ENCODE data around the gene GALNS. TPM values are rescaled to one million over a fixed set of nuclear protein-coding genes. Genes with fewer than 3 reads are reported as not detected.
"Not testable (repeated sequence)": the region's sequence is repeated elsewhere in the genome, so short reads cannot be mapped to it uniquely, and the experiment has no call there.

Gene GALNS
- polyA plus RNA-seq, 1 experiment: 11.6 TPM

DNA sequence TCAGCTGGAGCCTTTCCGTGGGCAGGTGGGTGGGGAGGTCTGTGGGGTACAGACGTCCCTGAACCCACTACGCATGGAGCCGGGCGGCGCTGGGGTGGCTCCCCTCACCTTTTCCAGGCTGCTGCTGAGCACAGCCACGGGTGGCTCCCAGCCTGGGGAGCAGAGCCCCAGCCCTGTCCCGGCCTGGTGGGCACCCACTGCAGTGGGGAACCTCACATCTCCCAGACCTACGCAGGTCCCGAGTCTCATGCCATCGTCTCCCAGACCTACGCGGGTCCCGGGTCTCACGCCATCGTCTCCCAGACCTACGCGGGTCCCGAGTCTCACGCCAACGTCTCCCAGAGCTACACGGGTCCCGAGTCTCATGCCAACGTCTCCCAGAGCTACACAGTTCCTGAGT lies 28.0 kb downstream of the GALNS start:
- TF ChIP-seq, protein P1, sequence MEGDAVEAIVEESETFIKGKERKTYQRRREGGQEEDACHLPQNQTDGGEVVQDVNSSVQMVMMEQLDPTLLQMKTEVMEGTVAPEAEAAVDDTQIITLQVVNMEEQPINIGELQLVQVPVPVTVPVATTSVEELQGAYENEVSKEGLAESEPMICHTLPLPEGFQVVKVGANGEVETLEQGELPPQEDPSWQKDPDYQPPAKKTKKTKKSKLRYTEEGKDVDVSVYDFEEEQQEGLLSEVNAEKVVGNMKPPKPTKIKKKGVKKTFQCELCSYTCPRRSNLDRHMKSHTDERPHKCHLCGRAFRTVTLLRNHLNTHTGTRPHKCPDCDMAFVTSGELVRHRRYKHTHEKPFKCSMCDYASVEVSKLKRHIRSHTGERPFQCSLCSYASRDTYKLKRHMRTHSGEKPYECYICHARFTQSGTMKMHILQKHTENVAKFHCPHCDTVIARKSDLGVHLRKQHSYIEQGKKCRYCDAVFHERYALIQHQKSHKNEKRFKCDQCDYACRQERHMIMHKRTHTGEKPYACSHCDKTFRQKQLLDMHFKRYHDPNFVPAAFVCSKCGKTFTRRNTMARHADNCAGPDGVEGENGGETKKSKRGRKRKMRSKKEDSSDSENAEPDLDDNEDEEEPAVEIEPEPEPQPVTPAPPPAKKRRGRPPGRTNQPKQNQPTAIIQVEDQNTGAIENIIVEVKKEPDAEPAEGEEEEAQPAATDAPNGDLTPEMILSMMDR (IDR thresholded peaks at IDR 0.05; ENCODE audit: low read depth, low read length): no peak
- ChIA-PET POLR2A (no interaction called here), CTCF (interaction anchor here (1.1 kb wide), 1 partner anchor 9 kb away, joined by 3 read pairs; no protein-coding TSS in a partner anchor)

DNA sequence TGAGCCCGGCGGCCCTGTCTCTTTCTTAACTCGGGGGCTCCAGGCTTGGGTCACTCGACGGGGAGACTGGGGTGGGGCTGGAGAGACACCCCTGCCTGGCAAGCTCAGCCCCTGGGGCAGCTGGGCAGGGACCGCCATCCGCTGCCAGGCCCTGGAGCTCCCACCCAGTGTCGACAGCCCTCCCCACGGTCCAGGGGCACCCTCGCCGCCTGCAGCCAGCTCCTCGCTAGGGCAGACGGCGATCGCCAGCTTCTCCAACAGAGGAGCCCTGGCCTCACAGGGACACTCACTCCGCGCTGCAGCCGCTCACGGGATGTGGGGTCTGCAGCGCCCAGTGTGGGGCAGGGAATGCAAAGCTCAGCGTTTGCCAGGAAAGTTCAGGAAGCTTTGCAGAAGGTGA lies 29.0 kb downstream of the GALNS start:
- Histone ChIP-seq H3K27ac (ENCODE audit: low read depth, low read length) (no peak overlapping the region), H3K4me3 (ENCODE audit: low read depth, low read length) (no peak overlapping the region), H3K27me3 (ENCODE audit: control insufficient read depth, insufficient read depth, low read length) (no peaks in the 10 kb centered on the region), H3K9me3 (ENCODE audit: control insufficient read depth, insufficient read depth, low read length) (no peaks in the 10 kb centered on the region)
- ChIA-PET CTCF (no interaction called here), POLR2A (no interaction called here)
- TF ChIP-seq, protein P1 (IDR thresholded peaks at IDR 0.05; ENCODE audit: low read depth, low read length): no peak
- DNase-seq (ENCODE audit: low read depth, low spot score): no peak

More for the DNA sequence above, 28.0 kb downstream of the GALNS start:
- Histone ChIP-seq H3K27me3 (ENCODE audit: control insufficient read depth, insufficient read depth, low read length) (no peaks in the 10 kb centered on the region), H3K27ac (ENCODE audit: low read depth, low read length) (no peak overlapping the region), H3K4me3 (ENCODE audit: low read depth, low read length) (no peak overlapping the region), H3K9me3 (ENCODE audit: control insufficient read depth, insufficient read depth, low read length) (no peaks in the 10 kb centered on the region)
- no peak for DNase-seq (ENCODE audit: low read depth, low spot score)

DNA sequence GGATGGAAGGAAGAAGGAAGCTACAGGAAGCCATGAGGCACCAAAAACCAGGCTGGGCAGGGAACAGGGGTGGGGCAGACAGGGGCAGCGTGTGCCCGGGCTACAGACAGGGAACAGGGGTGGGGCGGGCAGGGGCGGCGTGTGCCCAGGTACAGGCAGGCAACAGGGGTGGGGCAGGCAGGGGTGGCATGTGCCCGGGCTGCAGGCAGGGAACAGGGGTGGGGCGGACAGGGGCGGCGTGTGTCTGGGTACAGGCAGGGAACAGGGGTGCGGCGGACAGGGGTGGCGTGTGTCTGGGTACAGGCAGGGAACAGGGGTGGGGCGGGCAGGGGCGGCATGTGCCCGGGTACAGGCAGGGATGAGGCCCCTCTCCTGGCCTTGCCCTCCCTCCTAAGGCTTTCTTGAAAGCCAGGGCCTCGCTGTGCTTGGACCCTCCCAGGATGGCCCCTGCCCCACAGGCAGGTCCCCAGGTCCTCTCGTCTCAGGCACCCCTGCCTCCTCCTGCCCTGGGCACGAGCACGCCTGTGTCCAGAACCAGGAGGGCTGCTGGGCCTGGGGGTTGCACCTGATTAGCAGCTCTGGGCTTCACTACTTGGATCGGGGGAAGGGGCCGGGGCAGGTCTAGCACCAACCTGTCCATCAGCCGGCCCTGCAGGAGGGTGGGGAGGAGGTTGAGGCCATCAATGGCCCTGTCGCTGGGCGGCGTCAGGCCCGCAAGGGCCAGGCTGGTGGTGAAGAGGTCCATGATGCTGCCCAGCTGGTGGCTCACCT lies 30.5 kb downstream of the GALNS start:
- no peak for DNase-seq (ENCODE audit: low read depth, low spot score)
- Histone ChIP-seq H3K27ac (ENCODE audit: low read depth, low read length) (no peak overlapping the region), H3K9me3 (ENCODE audit: control insufficient read depth, insufficient read depth, low read length) (no peaks in the 10 kb centered on the region), H3K4me3 (ENCODE audit: low read depth, low read length) (no peak overlapping the region), H3K27me3 (ENCODE audit: control insufficient read depth, insufficient read depth, low read length) (no peaks in the 10 kb centered on the region)
- TF ChIP-seq, protein P1 (IDR thresholded peaks at IDR 0.05; ENCODE audit: low read depth, low read length): no peak
- ChIA-PET POLR2A (no interaction called here), CTCF (no interaction called here)

DNA sequence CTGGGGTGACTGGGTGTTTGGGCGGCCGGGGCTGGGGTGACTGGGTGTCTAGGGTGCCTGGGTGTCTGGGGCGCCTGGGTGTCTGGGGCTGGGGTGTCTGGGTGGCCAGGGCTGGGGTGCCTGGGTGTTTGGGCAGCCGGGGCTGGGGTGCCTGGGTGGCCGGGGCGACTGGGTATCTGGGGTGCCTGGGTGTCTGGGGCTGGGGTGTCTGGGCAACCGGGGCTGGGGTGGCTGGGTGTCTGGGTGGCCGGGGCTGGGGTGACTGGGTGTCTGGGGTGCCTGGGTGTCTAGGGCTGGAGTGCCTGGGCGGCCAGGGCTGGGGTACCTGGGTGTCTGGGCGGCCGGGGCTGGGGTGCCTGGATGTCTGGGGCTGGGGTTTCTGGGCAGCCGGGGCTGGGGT lies 31.6 kb downstream of the GALNS start:
- ChIA-PET POLR2A (no interaction called here), CTCF (no interaction called here)
- no peak for DNase-seq (ENCODE audit: low read depth, low spot score)
- Histone ChIP-seq H3K27me3 (ENCODE audit: control insufficient read depth, insufficient read depth, low read length) (no peaks in the 10 kb centered on the region), H3K27ac (ENCODE audit: low read depth, low read length) (no peak overlapping the region), H3K4me3 (ENCODE audit: low read depth, low read length) (no peak overlapping the region), H3K9me3 (ENCODE audit: control insufficient read depth, insufficient read depth, low read length) (no peaks in the 10 kb centered on the region)
- TF ChIP-seq, protein P1 (IDR thresholded peaks at IDR 0.05; ENCODE audit: low read depth, low read length): no peak

DNA sequence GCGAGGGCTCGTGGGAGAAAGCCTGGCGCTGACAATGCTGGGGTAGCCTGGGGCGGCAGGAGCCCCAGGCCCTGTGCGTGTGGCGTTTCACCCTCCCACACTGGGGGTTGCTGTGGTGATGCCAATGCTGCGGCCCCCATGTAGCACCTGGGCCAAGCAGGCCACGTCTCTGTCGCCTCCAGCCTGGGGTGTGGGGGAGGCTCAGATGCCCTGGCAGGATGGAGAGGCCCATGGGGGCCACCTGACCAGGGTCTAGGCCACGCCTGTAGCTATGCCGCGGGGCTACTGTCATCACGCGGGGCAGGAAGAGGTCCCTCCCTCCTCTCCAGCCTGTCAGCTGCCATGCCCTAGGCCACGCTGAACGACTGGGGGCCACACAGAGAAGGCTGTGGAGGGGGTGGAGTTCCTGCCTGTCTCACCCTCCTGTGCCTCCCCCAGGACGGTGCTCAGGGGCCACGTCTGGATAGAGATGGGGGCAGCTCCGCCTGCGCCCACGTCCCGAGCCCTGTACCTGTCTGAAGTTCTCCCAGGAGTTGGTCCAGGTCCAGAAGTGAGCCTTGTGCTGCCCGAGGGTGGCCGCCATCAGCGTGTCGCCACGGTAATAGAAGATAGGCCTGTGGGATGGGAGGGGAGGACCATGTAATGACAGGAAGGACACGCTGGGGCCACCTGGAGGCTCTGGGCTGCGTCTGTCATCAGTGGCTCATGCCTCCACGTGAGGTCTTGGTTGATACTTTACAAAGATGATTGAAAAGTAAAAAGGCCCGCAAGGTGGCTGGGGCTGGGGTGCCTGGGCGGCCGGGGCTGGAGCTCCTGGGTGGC lies 32.3 kb downstream of the GALNS start:
- TF ChIP-seq, protein P1 (IDR thresholded peaks at IDR 0.05; ENCODE audit: low read depth, low read length): no peak
- Histone ChIP-seq H3K27me3 (ENCODE audit: control insufficient read depth, insufficient read depth, low read length) (no peaks in the 10 kb centered on the region), H3K27ac (ENCODE audit: low read depth, low read length) (no peak overlapping the region), H3K4me3 (ENCODE audit: low read depth, low read length) (no peak overlapping the region), H3K9me3 (ENCODE audit: control insufficient read depth, insufficient read depth, low read length) (no peaks in the 10 kb centered on the region)
- CTCF ChIA-PET: no interaction called here
- POLR2A ChIA-PET: interaction anchor here (0.6 kb wide), 1 partner anchor 56 kb away, joined by 3 read pairs; no protein-coding TSS in a partner anchor
- DNase-seq (ENCODE audit: low read depth, low spot score): no peak

DNA sequence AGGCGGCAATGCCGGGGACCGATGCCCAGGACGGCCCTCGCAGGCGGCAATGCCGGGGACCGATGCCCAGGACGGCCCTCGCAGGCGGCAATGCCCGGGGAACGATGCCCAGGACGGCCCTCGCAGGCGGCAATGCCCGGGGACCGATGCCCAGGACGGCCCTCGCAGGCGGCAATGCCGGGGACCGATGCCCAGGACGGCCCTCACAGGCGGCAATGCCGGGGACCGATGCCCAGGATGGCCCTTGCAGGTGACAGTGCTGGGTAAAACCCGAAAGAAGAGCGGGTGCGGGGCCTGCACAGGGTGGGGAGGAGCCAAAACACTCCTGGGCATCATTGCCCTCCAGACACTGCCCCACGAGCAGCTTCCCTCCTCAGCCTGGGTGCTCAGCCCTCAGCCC lies 33.1 kb downstream of the GALNS start:
- H3K27me3 ChIP-seq (ENCODE audit: control insufficient read depth, insufficient read depth, low read length); H3K27ac ChIP-seq (ENCODE audit: low read depth, low read length); POLR2A ChIA-PET; CTCF ChIA-PET; H3K4me3 ChIP-seq (ENCODE audit: low read depth, low read length); H3K9me3 ChIP-seq (ENCODE audit: control insufficient read depth, insufficient read depth, low read length); DNase-seq (ENCODE audit: low read depth, low spot score): not testable (repeated sequence)

Data from AG04450 (cell line).